ENCODE data around the gene BCAS3.

The BCAS3 gene

DNA sequence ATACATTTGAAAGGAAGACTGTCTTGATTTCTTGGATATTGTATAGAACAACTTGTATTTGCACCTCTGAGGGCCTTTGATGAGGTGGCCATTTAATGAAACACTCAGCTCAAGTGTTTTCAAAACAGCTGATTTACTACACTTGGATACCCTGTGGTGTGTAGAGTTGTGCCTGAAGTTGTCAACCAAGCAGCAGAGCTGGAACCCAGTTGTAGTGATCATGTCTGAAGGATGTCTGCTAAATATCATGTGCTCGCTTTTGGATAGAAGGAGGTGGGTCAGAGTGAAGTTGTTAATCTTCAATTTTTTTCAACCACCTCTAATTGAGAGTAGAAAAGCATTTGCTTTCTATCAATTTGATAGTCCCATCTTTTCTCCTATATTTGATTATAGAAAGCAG is 546.1 kb downstream of the BCAS3 start:
- H3K4me3 ChIP-seq (ENCODE audit: low read depth, low read length) = no peak overlapping the region
- DNase-seq (ENCODE audit: low read depth) = no peak
- TF ChIP-seq, protein P1, sequence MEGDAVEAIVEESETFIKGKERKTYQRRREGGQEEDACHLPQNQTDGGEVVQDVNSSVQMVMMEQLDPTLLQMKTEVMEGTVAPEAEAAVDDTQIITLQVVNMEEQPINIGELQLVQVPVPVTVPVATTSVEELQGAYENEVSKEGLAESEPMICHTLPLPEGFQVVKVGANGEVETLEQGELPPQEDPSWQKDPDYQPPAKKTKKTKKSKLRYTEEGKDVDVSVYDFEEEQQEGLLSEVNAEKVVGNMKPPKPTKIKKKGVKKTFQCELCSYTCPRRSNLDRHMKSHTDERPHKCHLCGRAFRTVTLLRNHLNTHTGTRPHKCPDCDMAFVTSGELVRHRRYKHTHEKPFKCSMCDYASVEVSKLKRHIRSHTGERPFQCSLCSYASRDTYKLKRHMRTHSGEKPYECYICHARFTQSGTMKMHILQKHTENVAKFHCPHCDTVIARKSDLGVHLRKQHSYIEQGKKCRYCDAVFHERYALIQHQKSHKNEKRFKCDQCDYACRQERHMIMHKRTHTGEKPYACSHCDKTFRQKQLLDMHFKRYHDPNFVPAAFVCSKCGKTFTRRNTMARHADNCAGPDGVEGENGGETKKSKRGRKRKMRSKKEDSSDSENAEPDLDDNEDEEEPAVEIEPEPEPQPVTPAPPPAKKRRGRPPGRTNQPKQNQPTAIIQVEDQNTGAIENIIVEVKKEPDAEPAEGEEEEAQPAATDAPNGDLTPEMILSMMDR (IDR thresholded peaks at IDR 0.05; ENCODE audit: low read depth, low read length, missing control alignments) = no peak
- in situ Hi-C loops (cut with HindIII; ENCODE audit: low sequenced_read_pairs) = no loop called here

DNA sequence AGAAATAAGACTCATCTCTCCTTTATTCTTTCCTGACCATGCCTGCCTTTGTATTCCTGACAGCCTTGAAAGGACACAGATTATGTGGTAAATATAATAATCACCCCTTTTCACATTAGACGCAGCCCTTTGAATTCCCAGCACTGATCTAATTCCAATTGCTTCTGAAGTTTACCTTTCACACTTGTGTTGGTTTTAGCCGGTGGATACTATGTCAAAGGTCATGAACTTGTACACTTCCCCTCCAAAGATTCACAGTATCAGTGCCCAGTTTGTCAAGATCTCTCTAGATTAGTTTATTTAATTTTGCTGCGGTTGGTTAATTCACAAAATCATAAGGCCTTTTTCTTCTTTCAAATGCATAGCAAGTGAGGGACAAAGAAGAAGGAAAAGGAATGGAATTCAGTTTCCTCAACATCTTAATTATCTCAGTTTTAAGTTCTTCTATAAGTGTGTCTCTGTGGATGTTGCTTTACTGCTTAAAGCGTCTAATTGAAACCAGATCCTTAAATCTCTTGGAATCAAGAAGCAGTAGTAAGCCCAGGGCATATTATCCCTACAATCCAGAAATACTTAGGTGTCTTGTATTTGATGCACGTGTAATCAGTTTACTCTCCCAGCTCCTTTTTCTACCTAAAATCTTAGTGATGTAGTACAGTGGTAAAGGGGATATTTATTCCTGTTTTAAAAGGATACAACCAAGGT is 547.7 kb downstream of the BCAS3 start:
- no peak overlapping the region for H3K4me3 ChIP-seq (ENCODE audit: low read depth, low read length)
- TF ChIP-seq, protein P1 (IDR thresholded peaks at IDR 0.05; ENCODE audit: low read depth, low read length, missing control alignments) = no peak
- no peak for DNase-seq (ENCODE audit: low read depth)
- in situ Hi-C loops (cut with HindIII; ENCODE audit: low sequenced_read_pairs) = no loop called here

DNA sequence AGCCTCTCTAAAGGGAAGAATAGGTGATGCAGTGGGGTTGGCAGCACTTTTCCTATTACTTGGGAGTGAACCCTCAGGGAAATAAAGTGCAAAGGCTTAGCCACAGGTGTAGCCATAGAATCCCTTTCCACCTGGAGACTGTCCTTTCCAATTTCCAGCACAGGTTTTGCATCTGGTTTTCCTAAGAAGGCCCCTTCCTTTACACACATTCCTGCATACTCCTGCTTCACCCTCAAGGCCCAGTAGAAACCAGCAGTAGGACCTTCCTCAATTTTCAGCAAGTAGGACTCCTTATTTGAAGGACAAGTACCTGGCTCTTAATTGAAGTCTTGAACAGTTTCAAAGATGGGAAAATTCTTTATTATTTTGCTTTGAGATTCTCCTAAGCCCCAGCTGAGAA is 550.2 kb downstream of the BCAS3 start:
- TF ChIP-seq, protein P1 (IDR thresholded peaks at IDR 0.05; ENCODE audit: low read depth, low read length, missing control alignments) = no peak
- in situ Hi-C loops (cut with HindIII; ENCODE audit: low sequenced_read_pairs) = no loop called here
- no peak overlapping the region for H3K4me3 ChIP-seq (ENCODE audit: low read depth, low read length)
- no peak for DNase-seq (ENCODE audit: low read depth)

DNA sequence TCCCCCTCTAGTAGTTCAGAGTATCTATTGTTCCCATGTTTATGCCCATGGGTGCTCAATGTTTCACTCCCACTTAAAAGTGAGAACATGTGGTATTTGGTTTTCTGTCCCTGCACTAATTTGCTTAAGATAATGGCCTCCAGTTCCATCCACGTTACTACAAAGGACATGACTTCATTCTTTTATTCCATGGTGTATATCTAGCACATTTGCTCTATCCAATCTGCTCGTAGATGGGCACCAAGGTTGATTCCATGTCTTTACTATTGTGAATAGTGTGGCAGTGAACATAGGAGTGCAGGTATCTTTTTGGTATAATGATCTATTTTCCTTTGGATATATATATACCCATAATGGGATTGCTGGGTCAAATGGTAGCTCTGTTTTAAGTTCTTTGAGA is 552.8 kb downstream of the BCAS3 start:
- DNase-seq (ENCODE audit: low read depth) = no peak
- TF ChIP-seq, protein P1 (IDR thresholded peaks at IDR 0.05; ENCODE audit: low read depth, low read length, missing control alignments) = no peak
- no peak overlapping the region for H3K4me3 ChIP-seq (ENCODE audit: low read depth, low read length)
- in situ Hi-C loops (cut with HindIII; ENCODE audit: low sequenced_read_pairs) = no loop called here

DNA sequence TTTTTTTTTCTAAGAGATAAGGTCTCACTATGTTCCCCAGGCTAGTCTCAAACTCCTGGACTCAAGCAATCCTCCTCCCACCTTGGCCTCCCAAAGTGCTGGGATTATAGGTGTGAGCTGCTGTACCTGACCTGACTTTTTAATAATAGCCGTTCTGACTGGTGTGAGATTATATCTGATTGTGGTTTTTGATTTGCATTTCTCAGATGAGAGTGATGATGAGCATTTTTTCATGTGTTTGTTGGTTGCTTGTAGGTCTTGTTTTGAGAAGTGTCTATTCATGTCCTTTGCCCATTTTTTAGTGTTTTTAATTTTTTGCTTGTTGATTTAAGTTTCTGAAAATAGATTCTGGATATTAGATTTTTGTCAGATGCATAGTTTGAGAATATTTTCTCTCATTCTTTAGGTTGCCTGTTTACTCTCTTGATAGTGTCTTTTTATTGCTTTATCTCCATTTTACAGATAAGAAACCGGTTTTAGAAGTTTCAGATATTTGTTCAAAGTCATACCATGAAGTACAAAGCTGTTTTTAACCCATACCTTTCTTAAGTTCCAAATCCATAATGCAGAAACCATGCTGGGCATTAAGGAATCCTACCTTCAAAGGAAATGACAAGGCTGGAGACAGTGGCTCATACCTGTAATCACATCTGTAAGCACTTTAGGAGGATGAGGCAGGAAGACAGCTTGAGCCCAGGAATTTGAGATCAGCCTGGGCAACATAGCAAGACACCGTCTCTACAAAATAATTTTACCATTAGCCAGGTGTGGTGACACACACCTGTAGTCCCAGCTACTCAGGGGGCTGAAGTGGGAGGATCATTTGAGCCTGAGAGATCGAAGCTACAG is 553.5 kb downstream of the BCAS3 start:
- DNase-seq (ENCODE audit: low read depth) = no peak
- H3K4me3 ChIP-seq (ENCODE audit: low read depth, low read length) = no peak overlapping the region
- in situ Hi-C loops (cut with HindIII; ENCODE audit: low sequenced_read_pairs) = no loop called here
- TF ChIP-seq, protein P1 (IDR thresholded peaks at IDR 0.05; ENCODE audit: low read depth, low read length, missing control alignments) = no peak

DNA sequence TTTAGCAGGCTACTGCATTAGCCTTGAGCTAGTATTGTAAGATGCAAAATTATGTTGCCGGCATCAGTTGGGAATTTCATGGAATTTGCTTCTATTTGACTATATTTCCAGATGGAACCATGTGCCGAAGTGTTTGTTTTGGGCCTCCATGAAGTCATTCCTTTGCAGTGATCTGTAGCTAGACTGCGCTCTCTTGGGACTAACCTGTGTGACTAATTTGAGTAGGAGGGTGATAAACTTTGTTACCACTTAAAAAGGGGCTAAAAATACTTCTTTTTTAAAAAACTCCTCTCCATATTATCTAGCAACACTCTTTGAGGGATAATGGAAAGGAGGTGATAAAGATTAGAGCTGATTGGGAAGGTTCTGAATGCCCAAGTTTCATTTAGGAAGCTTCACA is 555.2 kb downstream of the BCAS3 start:
- H3K4me3 ChIP-seq (ENCODE audit: low read depth, low read length) = no peak overlapping the region
- TF ChIP-seq, protein P1 (IDR thresholded peaks at IDR 0.05; ENCODE audit: low read depth, low read length, missing control alignments) = no peak
- in situ Hi-C loops (cut with HindIII; ENCODE audit: low sequenced_read_pairs) = no loop called here
- no peak for DNase-seq (ENCODE audit: low read depth)

All from astrocyte of the cerebellum (primary cell).